GM12878 (cell line): ENCODE results near the gene GPM6B.
A peak's percentile ranks its signal among the peaks of the same experiment; 100 is the strongest.

Source experiments
- BRCA1 ChIP-seq: IDR thresholded peaks from 2 replicates; pipeline ENCODE4 v1.6.1; 2011; ENCODE audit warnings: low read depth, low read length, improper control_type of control experiment
- CTCF ChIP-seq, 3 experiments: IDR thresholded peaks in 2 of 3; conservative IDR thresholded peaks in 1 of 3; 2 replicates each; pipeline ENCODE4 v1.5.1; 2011; ENCODE audit warnings: low read depth in 3 of 3, low read length in 3 of 3, mild to moderate bottlenecking in 3 of 3, control low read depth in 2 of 3, moderate library complexity in 2 of 3, inconsistent platforms in 1 of 3, mixed read lengths in 1 of 3; ENCODE audit not compliant: control insufficient read depth in 2 of 3, insufficient read depth in 1 of 3; ENCODE audit errors: extremely low read depth in 1 of 3
- EGR1 ChIP-seq, 2 experiments: IDR thresholded peaks; 1 replicate in 1 of 2; 2 replicates in 1 of 2; pipeline ENCODE4 v1.6.1; 2011 to 2012; ENCODE audit warnings: low read depth in 2 of 2, low read length in 2 of 2, borderline replicate concordance in 1 of 2, mild to moderate bottlenecking in 1 of 2, moderate library complexity in 1 of 2
- HCFC1 ChIP-seq: fragments of 150-350 bp; IDR thresholded peaks from 2 replicates; pipeline ENCODE4 v1.6.1; 2014; ENCODE audit warnings: low read length
- MTA3 ChIP-seq: IDR thresholded peaks from 2 replicates; pipeline ENCODE4 v1.6.1; 2012; ENCODE audit warnings: low read length, inconsistent platforms, borderline replicate concordance
- POLR2A ChIP-seq: IDR thresholded peaks from 2 replicates; pipeline ENCODE4 v1.6.1; 2011; ENCODE audit warnings: low read depth, mild to moderate bottlenecking, low read length
- POLR2AphosphoS5 ChIP-seq: IDR thresholded peaks from 2 replicates; pipeline ENCODE4 v1.6.1; 2011; ENCODE audit warnings: mild to moderate bottlenecking, low read length, inconsistent platforms
- RELA ChIP-seq: fragments of 450-650 bp; IDR thresholded peaks from 2 replicates; pipeline ENCODE4 v1.8.0; 2014; ENCODE audit warnings: borderline replicate concordance; ENCODE audit not compliant: partially characterized antibody
- RFX5 ChIP-seq: IDR thresholded peaks from 2 replicates; pipeline ENCODE4 v1.6.1; 2011; ENCODE audit warnings: low read depth, low read length, improper control_type of control experiment
- SIN3A ChIP-seq: IDR thresholded peaks from 2 replicates; pipeline ENCODE4 v1.6.1; 2012; ENCODE audit warnings: low read depth, low read length, improper control_type of control experiment
- SREBF1 ChIP-seq: IDR thresholded peaks from 2 replicates; pipeline ENCODE4 v1.6.1; 2012; ENCODE audit warnings: mild to moderate bottlenecking, low read length

- TF ChIP-seq EGR1 (IDR thresholded peaks at IDR 0.05; ENCODE audit: borderline replicate concordance in 1 of 2, low read depth in 2 of 2, low read length in 2 of 2) = no peak; a peak in 1 of 3 replicates
- TF ChIP-seq RELA = no peak
- no peak for TF ChIP-seq POLR2AphosphoS5
- TF ChIP-seq POLR2A = no peak
- TF ChIP-seq CTCF (IDR thresholded peaks at IDR 0.05 in 2 of 3, conservative IDR thresholded peaks at IDR 0.05 in 1 of 3; ENCODE audit: control insufficient read depth in 2 of 3, extremely low read depth in 1 of 3, insufficient read depth in 1 of 3, low read depth in 3 of 3, low read length in 3 of 3) = no peak
- TF ChIP-seq SREBF1 = no peak
- no peak for TF ChIP-seq RFX5
- no peak for TF ChIP-seq HCFC1
- no peak for TF ChIP-seq SIN3A
- peak; percentile 73; the same call in 1 of the 2 replicates for TF ChIP-seq MTA3
- no peak for TF ChIP-seq BRCA1
Observed at GRCh38 chrX:13752646-13753045, 64.2 kb downstream of the GPM6B start.
